ENCODE data around the gene KIAA1328. TPM values are rescaled to one million over a fixed set of nuclear protein-coding genes. Genes with fewer than 3 reads are reported as not detected.

The KIAA1328 gene
- total RNA-seq, 4 donors from 2014 or later, result 15.4 to 51.2 (median 18.8) TPM

DNA sequence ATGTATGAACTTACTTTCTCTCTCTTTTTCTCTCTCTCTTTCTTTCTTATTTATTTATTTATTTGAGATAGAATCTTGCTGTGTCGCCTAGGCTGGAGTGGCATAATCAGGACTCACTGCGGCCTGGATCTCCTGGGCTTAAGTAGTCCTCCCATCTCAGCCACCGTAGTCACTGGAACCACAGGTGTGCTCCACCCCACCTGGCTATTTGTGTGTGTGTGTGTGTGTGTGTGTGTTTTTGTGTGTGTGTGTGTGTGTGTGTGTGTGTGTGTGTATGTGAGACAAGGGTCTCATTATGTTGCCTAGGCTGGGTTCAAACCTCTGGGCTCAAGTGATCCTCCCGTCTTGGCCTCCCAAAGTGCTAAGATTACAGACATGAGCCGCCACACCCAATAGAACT, 64.3 kb downstream of the KIAA1328 start:
- Histone ChIP-seq H3K27me3 (no peaks in the 10 kb centered on the region), H3K36me3 (no peaks in the 10 kb centered on the region)

DNA sequence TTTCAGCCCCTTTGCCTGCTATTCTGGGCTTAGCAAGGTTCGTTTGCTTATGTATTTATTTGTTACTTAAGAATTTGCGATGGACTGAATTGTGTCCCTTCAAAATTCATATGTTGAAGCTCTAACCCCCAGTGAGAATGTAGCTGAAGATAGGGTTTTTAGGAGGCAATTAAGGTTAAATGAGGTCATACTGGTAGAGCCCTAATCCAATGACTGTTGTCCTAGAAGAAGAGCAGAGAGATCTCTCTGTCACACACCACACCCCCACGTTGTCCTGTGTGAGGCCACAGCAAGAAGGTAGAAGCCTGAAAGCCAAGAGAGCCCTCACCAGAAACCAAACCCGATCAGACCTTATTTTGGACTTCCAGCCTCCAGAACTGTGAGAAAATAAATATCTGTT, 66.7 kb downstream of the KIAA1328 start:
- TF ChIP-seq, protein P1, sequence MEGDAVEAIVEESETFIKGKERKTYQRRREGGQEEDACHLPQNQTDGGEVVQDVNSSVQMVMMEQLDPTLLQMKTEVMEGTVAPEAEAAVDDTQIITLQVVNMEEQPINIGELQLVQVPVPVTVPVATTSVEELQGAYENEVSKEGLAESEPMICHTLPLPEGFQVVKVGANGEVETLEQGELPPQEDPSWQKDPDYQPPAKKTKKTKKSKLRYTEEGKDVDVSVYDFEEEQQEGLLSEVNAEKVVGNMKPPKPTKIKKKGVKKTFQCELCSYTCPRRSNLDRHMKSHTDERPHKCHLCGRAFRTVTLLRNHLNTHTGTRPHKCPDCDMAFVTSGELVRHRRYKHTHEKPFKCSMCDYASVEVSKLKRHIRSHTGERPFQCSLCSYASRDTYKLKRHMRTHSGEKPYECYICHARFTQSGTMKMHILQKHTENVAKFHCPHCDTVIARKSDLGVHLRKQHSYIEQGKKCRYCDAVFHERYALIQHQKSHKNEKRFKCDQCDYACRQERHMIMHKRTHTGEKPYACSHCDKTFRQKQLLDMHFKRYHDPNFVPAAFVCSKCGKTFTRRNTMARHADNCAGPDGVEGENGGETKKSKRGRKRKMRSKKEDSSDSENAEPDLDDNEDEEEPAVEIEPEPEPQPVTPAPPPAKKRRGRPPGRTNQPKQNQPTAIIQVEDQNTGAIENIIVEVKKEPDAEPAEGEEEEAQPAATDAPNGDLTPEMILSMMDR (IDR thresholded peaks at IDR 0.05), result no peak
- TF ChIP-seq POLR2A (IDR thresholded peaks at IDR 0.05), result no peak
- no peak for DNase-seq
- no peaks in the 10 kb centered on the region for H3K9me3 ChIP-seq
- no peak overlapping the region for H3K4me3 ChIP-seq
- no peaks in the 10 kb centered on the region for H3K27me3 ChIP-seq
- H3K36me3 ChIP-seq, result no peaks in the 10 kb centered on the region
- no peaks in the 10 kb centered on the region for H3K4me1 ChIP-seq
- no peak overlapping the region for H3K27ac ChIP-seq

More for the DNA sequence above, 64.3 kb downstream of the KIAA1328 start:
- H3K4me3 ChIP-seq, result no peak overlapping the region
- H3K27ac ChIP-seq, result no peak overlapping the region
- DNase-seq, result no peak
- H3K9me3 ChIP-seq, result no peaks in the 10 kb centered on the region
- no peak for TF ChIP-seq POLR2A (IDR thresholded peaks at IDR 0.05)
- TF ChIP-seq, protein P1 (IDR thresholded peaks at IDR 0.05), result no peak
- peaks cover 0 to under 1% (median 0%) of the 10 kb centered on the region in 4 donors for H3K4me1 ChIP-seq

DNA sequence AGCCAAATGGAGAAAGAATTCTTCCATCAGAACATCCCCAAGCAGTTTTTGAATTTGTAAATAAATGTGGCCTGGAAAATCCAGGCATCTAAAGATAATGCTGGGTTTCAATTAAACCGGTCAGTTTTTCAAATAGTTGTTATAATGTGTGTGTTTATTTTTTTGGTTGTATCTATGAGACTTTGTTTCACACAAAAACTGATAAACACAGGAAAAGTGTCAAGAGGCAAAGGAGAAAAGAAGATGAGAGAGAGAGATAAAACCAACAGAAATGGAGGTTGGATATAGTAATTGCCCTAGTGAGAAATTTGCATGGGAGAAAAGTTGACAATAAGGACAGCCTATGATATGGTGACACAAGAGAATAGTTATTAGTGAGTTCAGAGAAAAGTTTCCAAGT, 68.3 kb downstream of the KIAA1328 start:
- no peak overlapping the region for H3K4me3 ChIP-seq
- H3K27ac ChIP-seq, result no peak overlapping the region
- H3K9me3 ChIP-seq, result no peaks in the 10 kb centered on the region
- no peaks in the 10 kb centered on the region for H3K36me3 ChIP-seq
- no peak for DNase-seq
- no peaks in the 10 kb centered on the region for H3K27me3 ChIP-seq
- no peak for TF ChIP-seq POLR2A (IDR thresholded peaks at IDR 0.05)
- TF ChIP-seq, protein P1 (IDR thresholded peaks at IDR 0.05), result no peak
- H3K4me1 ChIP-seq, result no peaks in the 10 kb centered on the region

DNA sequence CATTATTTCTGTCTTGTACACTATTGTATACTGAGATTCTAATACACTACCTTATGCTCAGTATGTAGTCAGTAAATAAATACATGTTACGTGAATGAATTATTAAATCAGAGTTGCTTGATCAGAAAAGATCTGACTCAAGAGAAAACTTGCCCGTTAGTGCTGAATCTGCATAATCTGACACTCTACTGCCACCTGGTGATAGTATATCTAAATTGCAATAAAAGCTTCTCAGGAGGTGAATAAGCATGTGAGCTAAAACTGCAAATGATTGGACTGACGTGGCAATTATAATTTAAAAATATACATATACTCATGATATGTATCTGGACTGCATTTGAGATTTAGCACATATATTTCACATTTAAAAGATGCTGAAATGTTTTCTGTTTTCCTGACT, 70.4 kb downstream of the KIAA1328 start:
- H3K9me3 ChIP-seq, result no peaks in the 10 kb centered on the region
- no peaks in the 10 kb centered on the region for H3K36me3 ChIP-seq
- no peak for DNase-seq
- TF ChIP-seq, protein P1 (IDR thresholded peaks at IDR 0.05), result peak in 4 of 6 experiments; percentile 30 to 63 (median 60)
- TF ChIP-seq POLR2A (IDR thresholded peaks at IDR 0.05), result no peak
- no peaks in the 10 kb centered on the region for H3K27me3 ChIP-seq
- no peaks in the 10 kb centered on the region for H3K4me1 ChIP-seq
- no peak overlapping the region for H3K27ac ChIP-seq
- no peak overlapping the region for H3K4me3 ChIP-seq

DNA sequence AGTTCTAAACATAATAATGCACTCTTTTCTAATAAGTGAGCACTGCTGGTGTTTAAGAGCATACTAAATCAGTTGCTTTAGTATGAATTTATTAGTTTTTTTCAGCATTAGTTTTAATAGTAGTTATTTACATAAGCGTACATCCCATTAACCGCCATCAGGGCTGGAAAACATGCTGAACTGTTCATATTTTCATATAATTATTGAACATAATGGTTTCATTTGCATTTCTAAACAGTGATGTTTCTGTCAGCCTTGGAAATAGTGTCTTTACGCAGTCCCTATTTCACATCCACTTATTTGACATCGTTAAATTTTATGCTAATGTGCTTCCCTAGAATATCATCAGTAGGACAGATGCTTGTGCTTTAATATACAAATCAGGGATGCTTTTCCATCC, 71.5 kb downstream of the KIAA1328 start:
- H3K36me3 ChIP-seq, result no peaks in the 10 kb centered on the region
- TF ChIP-seq, protein P1 (IDR thresholded peaks at IDR 0.05), result no peak
- no peak for TF ChIP-seq POLR2A (IDR thresholded peaks at IDR 0.05)
- no peaks in the 10 kb centered on the region for H3K4me1 ChIP-seq
- H3K9me3 ChIP-seq, result no peaks in the 10 kb centered on the region
- H3K27me3 ChIP-seq, result no peaks in the 10 kb centered on the region
- DNase-seq, result no peak
- H3K27ac ChIP-seq, result no peak overlapping the region
- H3K4me3 ChIP-seq, result no peak overlapping the region

DNA sequence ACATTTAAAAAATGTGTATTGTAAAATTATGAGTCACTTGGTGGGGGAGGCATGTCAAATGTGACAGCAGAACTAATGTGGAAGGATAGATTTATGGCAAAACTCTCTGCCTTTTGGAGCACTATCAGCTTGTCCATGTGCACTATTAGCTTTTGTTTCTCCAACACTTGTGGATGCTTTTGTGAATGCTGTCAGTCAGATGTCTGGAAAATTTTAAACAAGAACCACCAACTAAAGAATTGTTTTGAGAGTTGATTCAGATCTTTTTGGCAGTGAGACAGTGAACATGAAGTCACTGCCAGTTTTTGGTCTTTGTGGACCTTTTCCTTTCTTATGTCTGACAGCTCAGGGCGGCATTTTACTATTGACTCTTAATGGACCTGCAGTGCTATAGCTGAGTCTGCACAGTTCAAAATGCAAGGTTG, 72.4 kb downstream of the KIAA1328 start:
- Histone ChIP-seq H3K27me3 (no peaks in the 10 kb centered on the region), H3K4me1 (no peaks in the 10 kb centered on the region), H3K9me3 (no peaks in the 10 kb centered on the region), H3K36me3 (no peaks in the 10 kb centered on the region), H3K27ac (no peak overlapping the region), H3K4me3 (no peak overlapping the region)
- TF ChIP-seq, protein P1 (IDR thresholded peaks at IDR 0.05), result no peak
- no peak for TF ChIP-seq POLR2A (IDR thresholded peaks at IDR 0.05)
- DNase-seq, result no peak

Measured in Peyer's patch (tissue), 4 donors.